GM18502 (cell line): ENCODE measurements around the gene SNX4.

Experiments
- ATAC-seq: cut with Tn5 transposase; IDR thresholded peaks from one replicate; pipeline ENCODE4 v1.9.1; 2021; ENCODE audit warnings: mild to moderate bottlenecking; ENCODE audit not compliant: unreplicated experiment, poor library complexity

SNX4 gene

DNA sequence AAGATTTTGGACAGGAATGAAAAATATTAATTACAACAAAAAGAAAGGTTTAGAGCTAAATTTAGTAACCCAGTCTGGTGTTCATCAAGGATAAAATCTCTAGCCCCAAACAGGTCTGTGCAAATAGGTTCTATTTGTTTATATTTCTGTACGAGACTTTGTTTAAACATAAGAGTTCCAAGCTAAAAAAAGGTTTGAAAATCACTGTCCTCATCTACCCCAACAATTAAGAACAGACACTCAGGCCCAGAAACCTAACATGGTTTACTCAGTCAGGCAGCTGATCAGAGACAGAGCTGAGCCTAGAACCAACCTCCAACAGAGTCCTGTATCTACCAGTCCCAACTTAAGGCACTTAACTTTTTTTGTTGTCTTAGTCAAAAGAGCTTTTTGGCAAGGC lies 49.3 kb downstream of the SNX4 start:
- ATAC-seq: no peak

DNA sequence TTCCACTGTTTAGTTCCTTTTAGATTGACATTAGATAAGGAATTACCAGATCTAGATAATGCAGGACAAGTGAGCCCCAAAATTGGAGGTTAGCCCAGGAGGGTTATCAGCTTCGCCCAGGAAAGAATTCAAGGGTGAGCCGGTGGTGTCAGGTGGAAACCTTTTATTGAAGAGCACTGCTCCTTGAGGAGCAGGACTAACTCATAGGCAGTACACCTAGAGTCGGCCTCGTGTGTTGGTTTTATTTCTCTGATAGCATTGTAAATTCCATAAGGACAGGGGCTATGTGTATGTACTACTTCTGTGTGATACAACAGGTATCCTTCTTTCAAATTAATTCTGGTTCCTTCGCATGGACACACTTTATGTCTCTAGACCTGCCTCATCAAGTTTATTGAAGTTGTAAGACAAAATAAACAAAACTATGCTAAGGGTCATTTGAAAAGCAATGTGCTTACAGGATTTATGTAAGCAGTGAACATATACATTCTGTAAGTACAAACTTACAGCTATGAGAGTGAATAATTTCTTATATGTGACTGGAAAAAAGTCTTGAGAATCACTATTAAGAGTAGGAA lies 57.2 kb downstream of the SNX4 start:
- no peak for ATAC-seq

DNA sequence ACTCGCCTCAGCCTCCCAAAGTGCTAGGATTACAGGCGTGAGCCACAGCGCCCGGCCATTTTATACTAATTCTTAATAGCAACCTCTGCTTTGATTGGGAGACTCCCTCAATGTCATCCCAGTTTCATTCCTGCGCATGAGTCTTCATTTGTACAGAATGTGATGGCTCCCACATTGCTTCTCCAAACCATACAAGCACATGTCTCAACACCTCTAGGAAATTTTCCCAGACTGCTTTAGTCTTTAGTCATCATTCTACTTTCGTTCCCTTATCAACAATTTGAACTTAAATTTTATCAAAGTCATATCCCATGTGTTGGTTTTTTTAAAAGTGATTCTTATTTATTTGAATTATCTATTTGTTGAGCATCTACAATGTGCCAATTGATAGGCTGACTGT lies 58.1 kb downstream of the SNX4 start:
- no peak for ATAC-seq

DNA sequence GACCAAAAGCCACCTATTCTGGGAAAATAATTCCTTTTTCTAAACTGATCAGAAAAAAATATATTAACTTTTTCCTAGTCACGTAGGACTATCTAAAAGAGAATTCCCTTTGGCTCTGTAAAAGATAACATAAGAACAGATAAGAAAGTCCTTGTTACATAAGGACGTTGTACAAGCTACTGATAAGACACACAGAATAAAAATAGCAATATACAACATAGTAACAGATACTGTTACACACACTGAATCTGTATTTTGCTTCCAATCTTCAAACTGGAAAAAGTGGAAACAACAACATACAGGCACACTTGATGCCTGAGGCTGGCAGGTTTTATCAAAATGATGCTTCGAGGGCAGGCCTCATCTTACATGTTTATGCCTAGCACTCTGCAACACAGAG lies 59.8 kb downstream of the SNX4 start:
- no peak for ATAC-seq

DNA sequence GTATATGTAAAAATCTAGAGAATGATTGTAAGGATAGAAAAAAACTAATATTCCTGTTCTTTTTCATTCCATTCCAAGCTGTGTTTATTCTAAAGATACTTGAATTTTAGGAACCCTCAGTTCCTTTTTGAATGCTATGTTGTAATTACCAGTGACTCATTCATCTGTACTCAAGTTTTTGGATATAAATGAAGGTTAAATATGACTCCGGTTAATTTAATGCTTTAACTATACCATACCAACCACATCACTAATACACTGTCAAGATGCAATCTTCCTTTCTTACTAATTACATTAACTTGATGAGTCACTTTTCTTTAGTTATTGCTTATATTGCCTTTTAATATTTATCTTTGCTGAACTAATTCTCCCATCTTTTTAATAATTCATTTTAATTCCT lies 76.1 kb downstream of the SNX4 start:
- no peak for ATAC-seq

DNA sequence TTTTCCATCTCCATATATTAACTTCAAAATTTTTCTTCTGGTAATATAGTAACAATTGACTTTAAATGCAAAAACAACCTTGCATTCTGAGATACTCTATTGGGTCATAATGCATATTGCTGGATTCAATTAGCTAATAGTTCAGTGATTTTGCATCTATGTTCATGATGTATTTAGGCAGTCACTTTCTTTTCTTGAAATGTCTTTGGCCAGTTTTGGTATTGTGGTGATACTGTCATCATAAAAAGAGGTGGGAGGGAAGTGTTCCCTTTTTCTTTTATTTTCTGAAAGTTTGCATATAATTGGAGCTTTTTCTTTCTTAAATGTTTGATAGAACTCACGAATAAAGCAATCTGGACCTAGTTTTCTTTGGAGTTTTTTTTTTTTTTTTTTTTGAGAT lies 77.5 kb downstream of the SNX4 start:
- ATAC-seq: no peak

DNA sequence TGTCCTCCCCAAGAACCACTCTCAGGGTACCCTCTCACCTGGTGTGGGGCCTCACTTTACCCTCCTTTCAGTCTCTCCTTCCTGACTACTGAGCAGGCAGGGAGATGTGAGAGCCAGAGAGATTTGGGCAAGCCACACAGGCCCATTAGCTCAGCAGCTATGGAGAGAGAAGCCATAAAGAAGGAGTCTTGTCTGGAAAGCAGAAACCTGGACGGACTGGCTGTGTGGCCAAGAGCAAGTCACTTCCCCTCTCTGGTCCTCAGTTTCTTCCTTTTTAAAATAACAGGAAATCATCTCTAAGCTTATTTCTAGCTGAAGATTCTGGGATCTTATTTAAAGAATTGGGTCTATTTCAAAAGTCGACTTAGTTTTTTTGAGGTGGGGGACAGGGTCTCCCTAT lies 79.0 kb downstream of the SNX4 start:
- ATAC-seq: no peak

DNA sequence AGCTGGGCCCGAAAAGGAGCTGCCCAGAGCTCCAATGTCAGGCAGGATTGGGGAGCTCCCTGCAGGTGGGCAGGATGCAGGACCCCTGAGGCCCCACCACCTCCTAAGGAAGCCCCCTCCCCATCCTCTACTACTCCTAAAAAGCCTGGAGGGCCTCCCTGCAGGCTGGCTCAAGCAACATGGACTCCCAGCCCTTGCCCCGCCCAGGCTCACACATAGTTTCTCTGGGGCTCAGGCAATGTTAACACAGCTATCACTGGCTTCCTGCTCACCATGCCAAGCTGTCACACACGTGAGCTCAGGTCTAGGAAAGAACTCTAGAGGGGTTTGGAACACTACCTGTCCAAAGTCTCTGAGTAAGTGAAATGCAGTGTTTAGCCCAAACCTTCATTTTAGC lies 79.4 kb downstream of the SNX4 start:
- ATAC-seq: no peak

DNA sequence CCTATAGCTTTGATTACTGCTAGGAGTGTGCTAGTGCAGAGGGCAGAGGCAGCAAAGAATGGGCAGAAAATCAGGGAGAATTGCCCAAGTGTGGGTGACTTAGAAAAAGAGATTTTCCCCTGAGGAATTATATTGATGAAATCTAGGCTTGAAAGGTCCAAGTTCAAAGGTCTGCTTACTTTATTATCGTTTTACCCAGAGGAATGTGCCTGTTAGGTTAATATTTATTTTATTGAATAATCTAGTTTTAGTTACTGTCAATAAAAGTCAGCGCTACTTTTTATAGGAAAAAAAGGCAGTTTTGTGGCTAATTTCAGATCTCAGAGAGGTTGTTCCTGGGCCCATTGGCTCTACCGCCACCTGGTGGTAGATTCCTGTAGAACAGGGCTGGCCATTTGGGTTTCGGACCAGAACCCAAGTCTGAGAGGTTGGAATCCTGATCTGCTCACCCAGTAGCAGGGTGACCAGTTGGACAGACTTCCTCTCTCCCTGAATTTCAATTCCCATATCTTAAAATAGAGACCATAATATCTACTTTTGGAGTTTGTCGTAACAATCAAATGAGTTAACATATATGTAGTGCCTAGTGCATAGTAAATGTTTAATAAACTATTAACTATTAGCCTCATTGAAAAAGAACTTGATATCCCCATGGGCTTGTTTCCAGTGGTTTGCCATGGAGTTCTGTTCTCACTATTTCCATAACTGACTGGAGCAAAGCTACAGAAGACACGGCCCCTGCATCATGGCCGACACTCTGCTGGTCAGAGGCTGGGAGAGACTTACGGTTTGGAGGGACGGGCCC lies 82.2 kb downstream of the SNX4 start:
- no peak for ATAC-seq

DNA sequence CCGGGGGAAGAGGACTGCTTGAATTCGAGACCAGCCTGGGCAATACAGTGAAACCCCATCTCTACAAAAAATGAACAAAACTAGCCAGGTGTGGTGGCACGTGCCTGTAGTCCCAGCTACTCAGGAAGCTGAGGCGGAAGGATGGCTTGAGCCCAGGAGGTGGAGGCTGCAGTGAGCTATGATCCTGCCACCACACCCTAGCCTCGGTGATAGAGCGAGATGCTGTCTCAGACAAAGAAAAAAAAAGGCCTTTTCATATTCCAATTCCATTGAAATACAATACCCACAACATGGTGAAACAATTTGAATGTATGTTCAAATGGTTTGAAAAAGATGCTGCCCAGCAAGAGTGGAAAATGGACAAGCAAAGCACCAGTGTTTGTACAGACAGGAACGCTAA lies 83.1 kb downstream of the SNX4 start:
- no peak for ATAC-seq

DNA sequence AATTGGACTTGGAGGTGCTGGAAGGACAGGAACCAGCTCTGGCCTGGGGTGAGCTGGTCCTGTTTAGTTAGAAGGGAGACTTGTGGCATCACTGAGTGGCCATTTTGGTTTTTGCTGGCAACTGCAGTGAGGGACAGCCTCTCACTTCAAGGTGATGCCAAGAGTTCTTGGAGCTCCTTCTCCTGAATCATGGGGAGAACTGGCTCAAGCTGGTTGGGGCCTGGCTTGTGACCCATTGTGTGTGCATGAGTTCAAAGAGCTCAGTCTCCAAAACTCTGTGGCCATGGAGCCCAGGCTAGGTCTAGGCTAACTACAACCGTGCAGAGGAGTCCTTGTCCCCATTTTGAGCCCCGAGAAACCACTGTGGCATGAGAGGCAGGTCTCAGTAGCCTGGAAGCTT lies 84.8 kb downstream of the SNX4 start:
- no peak for ATAC-seq

DNA sequence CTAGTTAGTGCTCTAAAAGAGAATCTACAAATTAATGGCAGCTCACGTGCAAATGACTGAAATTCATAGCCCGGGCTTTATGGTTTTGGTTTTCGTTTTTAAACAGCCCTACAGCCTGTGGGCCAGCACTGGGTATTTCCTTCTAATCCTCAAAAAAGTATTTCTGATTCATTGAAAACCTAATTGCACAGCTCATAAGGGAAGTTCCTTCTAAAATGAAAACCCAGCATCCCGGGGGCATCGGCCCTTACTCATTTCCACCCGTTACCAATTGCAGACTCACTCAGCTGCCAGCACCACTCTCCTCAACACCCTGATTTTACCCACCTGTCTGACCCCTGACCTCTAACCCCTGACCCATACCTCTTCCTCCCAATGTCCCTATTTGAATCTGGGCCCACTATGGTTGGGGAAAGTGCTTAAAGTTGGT lies 85.4 kb downstream of the SNX4 start:
- no peak for ATAC-seq

DNA sequence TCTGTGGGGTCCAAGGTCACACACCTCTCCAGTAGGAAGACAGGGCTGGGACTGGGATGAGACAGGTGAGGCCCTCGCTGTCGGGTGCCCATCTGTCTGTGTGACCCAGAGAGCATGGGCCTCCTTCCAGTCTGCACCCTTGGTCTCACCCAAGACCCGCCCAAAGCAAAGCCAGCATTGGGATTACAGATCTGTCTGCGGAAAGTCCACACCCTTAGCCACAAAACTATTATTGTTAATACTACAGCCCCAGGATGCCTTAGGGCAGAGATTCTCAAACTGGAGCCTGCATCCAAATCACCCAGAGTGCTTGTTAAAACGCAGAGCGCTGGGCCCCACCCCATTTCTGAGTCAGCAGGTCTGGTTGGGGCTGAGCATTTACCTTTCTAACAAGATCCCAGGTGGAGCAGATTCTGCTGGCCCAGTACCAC lies 86.4 kb downstream of the SNX4 start:
- ATAC-seq: no peak

DNA sequence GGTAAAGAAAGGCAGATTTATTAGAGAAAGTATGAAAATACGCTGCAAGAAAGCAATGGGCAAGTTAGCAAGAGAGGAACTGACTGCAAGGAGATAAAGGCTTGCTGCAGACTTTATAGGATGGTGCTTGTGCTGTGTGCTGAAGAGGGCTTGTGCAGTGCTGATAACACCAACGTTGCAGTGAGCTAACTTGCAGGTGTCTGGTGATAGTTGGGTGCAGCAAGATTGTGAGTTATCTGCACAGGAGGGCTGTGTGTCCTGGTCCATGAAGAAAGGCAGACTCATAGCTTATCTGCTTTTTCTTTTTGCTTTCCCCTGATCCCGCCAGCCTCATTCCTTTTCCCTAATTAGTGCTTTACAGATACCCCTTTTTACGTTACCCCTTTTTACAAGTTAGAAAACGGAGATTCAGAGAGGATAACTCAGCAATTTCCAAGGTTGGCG lies 86.9 kb downstream of the SNX4 start:
- ATAC-seq: no peak

DNA sequence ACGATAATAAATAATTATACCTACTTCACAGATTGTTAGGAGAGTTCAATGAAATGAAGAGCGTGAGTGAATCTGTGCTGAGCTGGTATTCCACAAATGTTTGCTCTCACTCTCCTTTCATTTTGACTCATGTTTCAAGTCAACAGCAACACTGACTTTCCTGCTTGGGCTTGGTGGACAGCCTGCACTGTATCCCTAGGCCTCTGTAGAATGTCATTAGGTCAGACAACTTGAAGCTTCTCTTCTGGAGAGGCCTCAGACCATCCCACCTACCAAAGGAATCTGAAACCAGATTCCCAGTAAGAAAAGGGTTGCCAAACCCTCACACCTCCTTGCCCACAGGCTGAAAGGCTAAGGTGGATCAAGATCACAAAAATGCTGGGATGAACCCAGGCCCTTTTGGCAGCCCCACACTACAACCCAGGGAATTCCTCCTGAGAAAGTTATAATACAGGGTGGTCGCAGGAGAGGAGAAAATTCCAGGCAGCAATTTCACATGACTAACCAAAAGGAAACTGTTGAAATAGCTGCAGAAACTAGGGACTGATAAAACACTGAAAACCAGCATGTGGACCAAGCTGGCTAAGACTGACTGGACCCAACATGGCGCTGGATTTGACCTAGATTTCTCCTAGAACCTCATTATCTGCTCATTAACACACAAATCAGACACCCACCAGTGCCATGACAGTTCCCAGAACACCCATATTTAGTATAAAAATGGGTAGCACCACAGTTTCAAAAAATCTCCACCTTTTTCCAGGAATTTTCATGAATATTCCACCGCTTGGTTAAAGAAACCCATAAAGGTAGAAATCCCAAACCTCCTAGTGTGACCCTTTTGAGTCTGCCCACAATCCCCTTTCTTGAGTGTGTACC lies 87.9 kb downstream of the SNX4 start:
- ATAC-seq: no peak

DNA sequence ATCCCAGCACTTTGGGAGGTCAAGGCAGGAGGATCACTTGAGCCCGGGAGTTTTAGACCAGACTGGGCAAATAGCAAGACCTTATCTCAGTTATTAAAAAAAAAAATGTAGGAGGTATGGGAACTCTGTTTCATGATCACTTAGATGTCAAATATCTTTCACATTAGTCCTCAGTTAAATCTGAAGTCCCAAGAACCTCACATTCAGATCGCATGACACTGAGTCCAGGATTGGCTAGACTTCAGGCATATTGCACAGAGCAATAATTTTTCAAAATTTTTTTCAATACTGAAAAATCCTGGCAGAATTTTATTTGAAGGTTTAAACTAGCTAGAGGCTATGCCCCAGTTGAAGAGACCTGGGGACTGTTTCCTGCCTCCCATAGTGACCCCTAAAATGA lies 88.6 kb downstream of the SNX4 start:
- ATAC-seq: no peak

DNA sequence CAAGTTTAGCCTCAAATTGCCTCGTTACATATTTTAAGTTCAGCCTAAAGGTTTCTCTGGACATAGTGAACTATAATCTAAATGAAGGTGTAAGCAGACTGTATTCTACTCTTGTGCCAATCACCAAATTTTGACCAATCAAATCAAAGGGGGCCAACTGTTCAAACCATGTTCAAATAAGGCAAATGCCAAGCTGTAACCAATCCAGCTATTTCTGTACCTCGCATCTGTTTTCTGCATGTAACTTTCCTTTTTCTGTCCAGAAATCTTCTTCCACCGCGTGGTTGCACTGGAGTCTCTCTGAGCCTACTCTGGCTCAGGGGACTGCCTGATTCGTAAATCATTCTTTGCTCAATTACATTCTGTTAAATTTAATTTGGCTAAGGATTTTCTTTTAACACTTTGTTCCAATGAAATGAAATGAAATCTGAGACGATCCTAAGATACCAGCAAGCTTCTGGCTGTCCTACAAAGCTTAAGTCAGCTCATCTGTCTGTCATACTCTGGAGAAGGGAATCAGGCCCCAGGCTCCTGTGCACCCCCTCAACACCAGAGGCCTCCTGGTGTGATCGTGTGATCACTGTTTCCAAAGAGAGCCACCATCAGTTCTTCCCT lies 91.7 kb downstream of the SNX4 start:
- ATAC-seq: no peak

DNA sequence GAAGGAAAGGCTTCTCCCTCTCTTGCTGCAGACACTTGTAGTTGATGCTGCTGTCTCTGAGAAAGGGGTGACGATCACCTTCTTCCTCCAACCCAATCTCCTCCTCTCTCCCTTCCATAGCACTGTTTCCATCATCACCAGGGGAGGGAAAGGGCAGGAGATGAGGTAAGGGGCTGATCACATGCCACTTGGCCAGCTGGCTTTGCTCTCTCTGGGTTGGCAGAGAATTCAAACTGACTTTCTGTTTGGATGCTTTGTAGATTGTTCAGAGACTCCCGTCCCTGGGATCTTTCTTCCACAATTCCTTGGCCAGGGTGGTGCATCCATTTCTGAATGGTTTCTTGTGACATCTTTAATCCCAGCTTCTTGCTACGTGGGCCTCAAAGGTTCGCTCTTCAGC lies 101.7 kb downstream of the SNX4 start:
- ATAC-seq: no peak

DNA sequence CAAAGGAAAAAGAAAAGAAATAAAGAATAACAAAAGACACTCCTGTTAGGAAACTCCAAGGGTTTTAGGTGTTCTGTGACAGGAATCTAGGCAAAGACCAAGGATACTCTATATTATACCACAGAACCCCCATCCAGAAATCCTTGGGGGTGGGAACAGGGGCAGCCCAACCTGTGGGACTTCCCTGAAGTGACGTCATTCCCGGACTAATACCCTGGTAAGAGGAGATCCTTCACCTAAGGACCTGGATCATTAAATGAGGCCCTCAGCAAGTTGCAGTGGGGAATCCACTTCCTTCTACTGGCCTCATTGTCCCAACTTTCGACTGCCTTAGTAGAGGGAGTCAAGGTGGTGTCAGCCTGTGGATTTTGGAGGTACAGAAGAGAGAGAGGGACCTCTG lies 103.8 kb downstream of the SNX4 start:
- no peak for ATAC-seq

DNA sequence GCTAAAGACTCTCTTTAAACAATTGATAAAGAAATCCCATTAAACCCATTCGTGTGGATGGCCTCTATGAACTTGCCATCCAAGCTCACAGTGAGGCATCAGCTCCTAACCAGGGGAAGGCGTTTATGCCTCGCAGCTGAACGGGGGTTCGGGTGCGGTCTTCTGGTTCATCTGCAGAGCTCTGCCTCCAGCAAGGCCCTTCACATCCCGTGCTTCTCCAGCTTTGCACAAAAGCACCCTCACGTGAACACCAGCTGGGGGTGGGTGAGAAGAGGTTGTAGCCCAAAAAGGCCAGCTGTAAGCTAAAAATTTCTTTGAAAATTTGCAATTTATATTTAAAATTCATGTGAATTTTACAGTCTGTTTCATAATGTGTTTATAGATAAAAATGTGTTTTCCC lies 105.3 kb downstream of the SNX4 start:
- no peak for ATAC-seq

DNA sequence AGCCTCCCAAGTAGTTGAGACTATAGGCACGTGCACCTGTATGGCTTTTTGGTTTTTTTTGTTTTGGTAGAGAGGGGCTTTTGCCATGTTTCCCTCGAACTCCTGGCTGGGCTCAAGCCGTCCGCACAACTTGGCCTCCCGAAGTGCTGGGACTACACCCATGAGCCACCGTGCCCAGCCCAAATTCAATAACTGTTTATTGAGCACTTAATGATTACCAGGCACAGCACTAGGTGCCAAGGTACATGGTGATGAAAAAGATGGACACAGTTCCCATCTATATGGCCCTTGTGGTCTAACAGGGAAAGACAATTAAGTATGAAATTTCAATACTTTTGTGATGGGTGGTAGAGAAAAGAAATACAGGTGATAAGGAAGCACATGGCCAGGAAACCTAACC lies 109.1 kb downstream of the SNX4 start:
- no peak for ATAC-seq
